NT2/D1 (cell line): ENCODE data around the gene ZNF414.

Experiments
- SUZ12 ChIP-seq: IDR thresholded peaks from 2 replicates; pipeline ENCODE4 v1.6.1; 2011; ENCODE audit not compliant: insufficient read length, insufficient read depth; ENCODE audit errors: extremely low read depth
- YY1 ChIP-seq: IDR thresholded peaks from 2 replicates; pipeline ENCODE4 v1.6.1; 2011; ENCODE audit not compliant: insufficient read length, insufficient read depth
- ZNF274 ChIP-seq: IDR thresholded peaks from 2 replicates; pipeline ENCODE4 v1.6.1; 2011; ENCODE audit warnings: mild to moderate bottlenecking, low read depth, low read length

GRCh38 chr19:8511573-8512101 lies 2.3 kb downstream of the ZNF414 start:
- no peak for TF ChIP-seq ZNF274
- TF ChIP-seq YY1 = no peak
- no peak for TF ChIP-seq SUZ12
